ENCODE measurements around the gene DIP2C. TPM values are rescaled to one million over a fixed set of nuclear protein-coding genes. Genes with fewer than 3 reads are reported as not detected.

The DIP2C gene

DNA sequence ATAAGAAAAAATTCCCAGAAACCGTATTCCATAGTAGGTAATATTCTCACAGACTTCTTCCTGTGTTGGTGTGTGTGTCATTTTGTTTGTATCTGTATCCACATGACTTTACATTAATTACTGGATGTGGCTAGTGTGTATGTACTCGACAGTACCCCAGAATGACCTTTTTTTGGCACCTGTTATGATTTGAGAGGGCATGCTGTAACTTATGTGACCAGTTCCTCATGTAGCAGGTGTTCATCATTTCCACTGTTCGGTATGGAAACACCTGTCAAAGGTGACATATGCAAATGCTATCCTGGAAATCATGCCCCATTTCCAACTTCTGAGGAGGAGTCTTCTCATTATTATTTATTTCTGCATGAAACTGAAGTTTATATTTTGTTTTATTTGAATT is 464.9 kb downstream of the DIP2C start:
- Histone ChIP-seq H3K27me3 (ENCODE audit: insufficient read depth, low read length, poor library complexity) (no peaks in the 10 kb centered on the region), H4K5ac (ENCODE audit: low read length) (no peak overlapping the region), H3K4me3 (ENCODE audit: low read length) (no peak overlapping the region), H2BK15ac (replicated peaks; ENCODE audit: low read depth) (no peak overlapping the region), H4K8ac (ENCODE audit: low read depth, low read length) (no peak overlapping the region), H3K18ac (ENCODE audit: low read length) (no peak overlapping the region), H3K23ac (ENCODE audit: low read length) (no peak overlapping the region), H3K79me1 (ENCODE audit: low read length) (no peaks in the 10 kb centered on the region), H3K4me2 (ENCODE audit: low read length) (no peak overlapping the region), H3K27ac (ENCODE audit: low read depth, low read length) (no peak overlapping the region), H3K79me2 (ENCODE audit: control insufficient read depth, insufficient read depth, low read length) (no peaks in the 10 kb centered on the region), H3K4me1 (ENCODE audit: control insufficient read depth, low read depth, low read length) (no peaks in the 10 kb centered on the region), H2BK120ac (ENCODE audit: low read depth, low read length) (no peak overlapping the region), H3K4ac (ENCODE audit: low read depth, low read length) (no peak overlapping the region), H2AK5ac (ENCODE audit: low read length) (no peak overlapping the region), H2BK5ac (ENCODE audit: low read length) (no peak overlapping the region), H3K56ac (ENCODE audit: low read length) (no peak overlapping the region), H3K9ac (ENCODE audit: low read length) (no peak overlapping the region), H3K36me3 (ENCODE audit: control insufficient read depth, insufficient read depth, low read length) (no peaks in the 10 kb centered on the region)
- WGBS (ENCODE audit: extremely low coverage, insufficient coverage, low lambda C conversion rate): no CpG with 5 or more reads among the region's 3 CpGs
- no peak for DNase-seq

Small RNA genes lying within 50 kb of the gene (small RNA-seq; reads per million reads assigned to genes)
- gene MIR5699 (ENCODE audit: insufficient read depth) (12.9 reads per million, percentile 88 among the genes with 10 or more reads in this experiment), gene RN7SL754P (ENCODE audit: insufficient read depth) (not detected), gene RNA5SP298 (ENCODE audit: insufficient read depth) (2.0 reads per million, percentile 16 among the genes with 10 or more reads in this experiment)
